AG09309 (cell line): Measurements from ENCODE around the gene NCF4.

Experiments
- DNase-seq: peaks from one replicate; pipeline ENCODE4 v3.0.0-alpha.2; 2010; ENCODE audit warnings: low read depth
- H3K4me3 ChIP-seq: 2 replicates; pipeline ENCODE4 v1.5.1; 2011; ENCODE audit warnings: mild to moderate bottlenecking, low read depth, low read length, moderate library complexity; ENCODE audit not compliant: control insufficient read depth
- CTCF ChIP-seq: IDR thresholded peaks from 2 replicates; pipeline ENCODE4 v1.5.1; 2011; ENCODE audit warnings: mild to moderate bottlenecking, low read depth, low read length, inconsistent platforms; ENCODE audit not compliant: insufficient read depth, control insufficient read depth; ENCODE audit errors: missing control alignments

The NCF4 gene

GRCh38 chr22:36826262-36826661 lies 34.5 kb upstream of the NCF4 start:
- H3K4me3 ChIP-seq: no peak overlapping the region
- DNase-seq: no peak
- no peak for TF ChIP-seq CTCF

GRCh38 chr22:36828815-36829214 lies 32.0 kb upstream of the NCF4 start:
- TF ChIP-seq CTCF: no peak
- DNase-seq: no peak
- H3K4me3 ChIP-seq: no peak overlapping the region

DNA sequence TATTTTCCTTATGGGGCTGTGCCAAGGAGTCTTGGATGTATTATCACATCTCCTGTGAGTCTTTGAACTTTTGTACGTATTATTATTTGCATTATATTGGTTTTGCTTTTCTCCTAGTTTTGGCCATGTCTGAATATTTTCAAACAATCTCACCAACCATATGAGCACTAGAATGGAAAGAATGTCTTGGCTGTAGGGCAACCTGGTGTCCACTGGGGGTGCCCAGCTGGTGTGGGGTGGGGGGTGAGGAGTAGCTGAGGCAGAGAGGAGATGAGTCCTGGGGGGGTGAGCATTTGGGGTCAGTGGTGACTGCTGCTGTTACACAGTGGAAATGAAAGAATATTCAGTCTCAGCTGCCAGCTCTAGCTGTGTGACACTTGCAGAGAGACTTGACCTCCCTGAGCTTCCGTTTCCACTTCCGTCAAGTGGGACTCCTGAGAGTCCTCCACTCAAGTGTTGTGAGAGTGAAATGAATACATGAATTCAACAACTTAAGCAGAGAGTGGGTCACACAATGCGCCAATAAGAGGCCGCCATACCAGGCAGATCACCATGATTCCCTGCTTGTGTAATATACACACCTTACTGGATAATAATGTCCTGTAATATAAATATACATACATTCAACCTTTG lies 31.3 kb upstream of the NCF4 start:
- DNase-seq: no peak
- H3K4me3 ChIP-seq: no peak overlapping the region
- no peak for TF ChIP-seq CTCF

- no peak for TF ChIP-seq CTCF
- no peak for DNase-seq
- no peak overlapping the region for H3K4me3 ChIP-seq
Observed at GRCh38 chr22:36830601-36831000, 30.2 kb upstream of the NCF4 start.

DNA sequence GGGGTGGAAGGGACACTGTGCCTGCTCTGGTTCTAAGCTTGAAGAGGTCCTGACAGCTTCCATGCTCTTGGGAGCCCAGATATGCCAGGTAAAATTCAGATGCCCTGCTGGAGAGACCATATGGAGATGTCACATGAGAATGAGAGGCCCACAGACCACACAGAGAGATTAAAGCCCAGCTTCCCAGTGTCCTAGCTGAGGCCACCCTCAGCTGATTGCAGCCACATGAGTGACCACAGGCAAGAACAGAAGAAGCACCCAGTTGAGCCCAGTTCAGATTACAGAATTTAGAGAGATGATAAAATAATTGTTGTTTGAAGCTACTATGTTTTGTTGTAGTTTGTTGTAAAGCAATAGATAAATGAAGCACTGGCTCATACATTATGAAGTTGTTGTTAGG lies 29.6 kb upstream of the NCF4 start:
- no peak overlapping the region for H3K4me3 ChIP-seq
- no peak for TF ChIP-seq CTCF
- no peak for DNase-seq

DNA sequence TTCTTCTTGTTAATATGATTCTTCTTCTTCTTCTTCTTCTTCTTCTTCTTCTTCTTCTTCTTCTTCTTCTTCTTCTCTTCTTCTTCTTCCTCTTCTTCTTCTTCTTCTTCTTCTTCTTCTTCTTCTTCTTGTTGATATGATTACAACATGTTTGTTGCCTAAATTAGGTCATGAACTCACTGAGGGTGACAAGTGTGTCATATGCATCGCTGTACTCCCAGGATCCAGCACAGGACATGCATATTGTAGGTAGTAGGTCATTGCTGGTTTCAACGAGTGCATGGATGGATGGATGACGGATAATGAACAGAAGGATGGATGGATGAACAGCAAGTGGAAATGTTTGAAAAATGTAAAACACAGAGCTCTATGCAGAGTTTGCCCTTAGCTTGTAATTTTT lies 29.1 kb upstream of the NCF4 start:
- DNase-seq: no peak
- no peak overlapping the region for H3K4me3 ChIP-seq
- TF ChIP-seq CTCF: no peak

GRCh38 chr22:36833073-36833472 lies 27.7 kb upstream of the NCF4 start:
- no peak for DNase-seq
- H3K4me3 ChIP-seq: no peak overlapping the region
- no peak for TF ChIP-seq CTCF
